Uterine smooth muscle cell (primary cell): ENCODE data around the gene EPO. TPM values are rescaled to one million over a fixed set of nuclear protein-coding genes. Genes with fewer than 3 reads are reported as not detected.

Source experiments
- total RNA-seq: library from RNA; depleted of rRNA; stranded (reverse); fragments of >200 nt; gene quantifications from 2 replicates; pipeline ENCODE4 v1.2.3, GENCODE V29; 2014

Gene EPO
- not detected in 2 replicates for total RNA-seq

DNA sequence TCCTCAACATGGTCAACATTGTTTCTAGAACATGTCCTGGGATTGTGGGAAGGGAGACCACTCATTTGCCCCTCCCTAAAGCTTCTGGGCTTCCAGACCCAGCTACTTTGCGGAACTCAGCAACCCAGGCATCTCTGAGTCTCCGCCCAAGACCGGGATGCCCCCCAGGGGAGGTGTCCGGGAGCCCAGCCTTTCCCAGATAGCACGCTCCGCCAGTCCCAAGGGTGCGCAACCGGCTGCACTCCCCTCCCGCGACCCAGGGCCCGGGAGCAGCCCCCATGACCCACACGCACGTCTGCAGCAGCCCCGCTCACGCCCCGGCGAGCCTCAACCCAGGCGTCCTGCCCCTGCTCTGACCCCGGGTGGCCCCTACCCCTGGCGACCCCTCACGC, at the start of gene EPO:
Gene EPO (plus strand): TSS at position 190 of the 392 bp plus-strand sequence. CDS start 513 bp downstream, outside the sequence.

DNA sequence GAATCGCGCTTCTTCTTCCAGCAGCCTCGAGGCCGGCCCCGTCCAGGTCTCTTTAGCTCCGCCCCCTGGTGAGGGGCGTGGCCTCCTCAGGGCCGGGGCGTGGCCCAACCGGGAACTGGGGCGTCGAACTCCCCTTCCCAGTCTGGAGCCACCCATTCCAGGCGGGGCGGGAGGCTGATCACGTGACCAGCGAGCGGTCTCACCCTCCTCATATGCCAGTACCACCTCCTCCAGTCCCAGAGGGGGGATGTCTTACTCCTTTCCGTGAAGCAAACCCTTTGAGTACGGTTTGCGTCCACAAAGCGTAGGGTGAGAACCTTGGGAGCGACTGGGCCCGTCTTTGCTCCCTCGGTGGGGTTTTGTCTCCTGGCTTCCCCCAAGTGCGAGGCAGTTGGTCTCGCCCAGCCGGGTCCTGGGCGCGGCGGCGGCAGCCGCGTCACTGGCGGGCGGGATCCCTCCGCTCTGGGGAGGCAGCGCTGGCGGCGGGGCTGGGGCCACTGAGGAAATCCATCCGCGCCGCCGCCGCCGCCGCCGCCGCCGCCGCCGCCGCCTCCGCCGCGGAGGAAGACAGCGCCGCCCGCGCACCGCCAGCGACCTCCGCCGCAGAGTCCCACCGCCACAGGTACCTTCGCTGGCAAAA, 46.8 kb upstream of the EPO start, which contains the start of gene GNB2:
Gene GNB2 (plus strand): TSS at position 439 of the 640 bp plus-strand sequence. CDS start 2,526 bp downstream, outside the sequence.

DNA sequence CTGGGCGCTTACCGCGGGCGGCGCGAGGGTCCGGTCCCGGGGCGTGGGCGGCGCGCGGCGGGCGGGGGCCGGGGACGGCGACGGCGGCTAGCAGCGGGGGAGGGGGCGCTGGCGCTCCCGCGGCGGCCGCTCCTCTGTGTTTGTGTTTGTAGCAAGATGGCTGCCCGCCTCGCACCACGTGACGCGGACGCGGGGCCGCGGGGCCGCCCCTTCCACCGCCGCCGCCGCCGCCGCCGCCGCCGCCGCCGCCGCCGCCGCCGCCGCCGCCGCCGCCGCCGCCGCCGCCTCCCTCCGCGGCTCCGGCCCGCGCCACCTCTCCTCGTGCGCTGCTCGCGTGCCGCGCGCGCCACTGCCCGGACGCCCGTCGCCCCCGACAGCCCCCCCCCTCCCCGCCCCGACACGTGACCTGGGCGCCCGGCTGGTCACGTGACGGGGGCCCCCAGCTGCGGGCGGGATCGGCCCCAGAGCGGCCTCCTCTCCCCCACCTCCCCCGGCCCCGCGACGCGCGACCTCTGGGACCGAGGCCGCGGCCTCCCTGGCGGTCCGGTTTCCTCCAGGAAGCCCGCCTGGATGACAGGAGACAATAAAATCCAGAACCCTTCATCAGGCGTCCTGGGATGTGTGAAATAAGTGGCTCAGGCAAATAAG, 26.0 kb upstream of the EPO start, which contains the start of gene GIGYF1:
Gene GIGYF1 (minus strand): TSS at position 153 of the 648 bp plus-strand sequence. CDS start 6,012 bp downstream, outside the sequence.

DNA sequence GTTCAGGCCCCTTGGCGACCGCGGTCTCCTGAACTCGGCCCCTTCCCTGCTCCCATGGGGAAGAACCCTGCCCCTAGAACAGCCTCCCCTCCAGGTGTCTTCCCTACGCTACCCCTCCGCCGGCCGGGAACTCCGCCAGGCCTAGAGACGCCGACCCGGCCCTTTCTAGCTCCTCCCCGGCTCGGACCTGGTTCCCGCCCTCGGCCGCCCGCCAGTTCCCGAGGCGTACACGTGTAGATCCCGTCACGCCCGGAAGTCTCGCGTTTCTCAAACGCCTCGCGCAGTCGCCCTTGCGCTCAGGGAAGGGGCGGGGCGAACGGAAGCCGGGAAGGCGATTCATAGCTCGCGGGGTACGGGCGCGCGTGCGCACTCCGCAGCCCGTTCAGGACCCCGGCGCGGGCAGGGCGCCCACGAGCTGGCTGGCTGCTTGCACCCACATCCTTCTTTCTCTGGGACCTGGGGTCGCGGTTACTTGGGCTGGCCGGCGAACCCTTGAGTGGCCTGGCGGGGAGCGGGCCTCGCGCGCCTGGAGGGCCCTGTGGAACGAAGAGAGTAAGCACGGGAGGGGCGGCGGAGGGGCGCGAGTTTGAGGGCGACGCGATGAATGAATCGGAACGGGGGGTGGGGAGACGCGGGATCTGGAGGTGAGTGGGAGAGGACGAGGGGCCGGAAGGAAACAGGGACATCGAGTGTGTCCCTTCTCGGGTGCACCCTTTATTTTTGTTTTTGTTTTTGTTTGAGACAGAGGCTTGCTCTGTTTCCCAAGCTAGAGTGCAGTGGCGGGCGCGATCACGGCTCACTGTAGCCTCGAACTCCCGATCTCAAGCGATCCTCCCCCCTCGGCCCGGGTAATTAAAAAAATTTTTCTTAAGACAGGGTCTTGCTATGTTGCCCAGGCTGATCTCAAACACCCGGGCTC, 14.3 kb upstream of the EPO start, which contains the start of gene POP7:
Gene POP7 (plus strand): TSS at position 369 of the 919 bp plus-strand sequence. CDS start 710 bp downstream, outside the sequence.

Other genes with a start within 250 kb of the EPO start
- gene TSC22D4, start 241.3 kb upstream of the EPO start, total RNA-seq, result 23.0 and 23.6 TPM in 2 replicates
- 1.2 and 2.5 TPM in 2 replicates for gene NYAP1, start 236.5 kb upstream of the EPO start, total RNA-seq
- gene AGFG2, start 181.3 kb upstream of the EPO start, total RNA-seq, result 4.4 and 5.1 TPM in 2 replicates
- gene SAP25, start 146.6 kb upstream of the EPO start, total RNA-seq, result not detected in 2 replicates
- 17.7 and 21.7 TPM in 2 replicates for gene LRCH4, start 134.3 kb upstream of the EPO start, total RNA-seq
- 0.55 and 1.4 TPM in 2 replicates for gene FBXO24, start 134.1 kb upstream of the EPO start, total RNA-seq
- gene PCOLCE, start 118.1 kb upstream of the EPO start, total RNA-seq, result 79.7 and 107 TPM in 2 replicates
- gene MOSPD3, start 107.9 kb upstream of the EPO start, total RNA-seq, result 3.5 and 5.6 TPM in 2 replicates
- 0.33 and 0.37 TPM in 2 replicates for gene TFR2, start 78.9 kb upstream of the EPO start, total RNA-seq
- gene ACTL6B, start 64.0 kb upstream of the EPO start, total RNA-seq, result not detected in 2 replicates
- 64.2 and 93.7 TPM in 2 replicates for gene GNB2, start 46.7 kb upstream of the EPO start, total RNA-seq
- gene GIGYF1, start 26.2 kb upstream of the EPO start, total RNA-seq, result 23.5 and 32.0 TPM in 2 replicates
- 33.4 and 51.5 TPM in 2 replicates for gene POP7, start 14.3 kb upstream of the EPO start, total RNA-seq
- gene ZAN, start 13.1 kb downstream of the EPO start, total RNA-seq, result not detected in 2 replicates
- gene EPHB4, start 107.1 kb downstream of the EPO start, total RNA-seq, result 37.1 and 46.9 TPM in 2 replicates
- 10.8 and 13.5 TPM in 2 replicates for gene SLC12A9, start 132.2 kb downstream of the EPO start, total RNA-seq
- 77.8 and 79.7 TPM in 2 replicates for gene TRIP6, start 146.9 kb downstream of the EPO start, total RNA-seq
- gene SRRT, start 154.6 kb downstream of the EPO start, total RNA-seq, result 37.2 and 60.2 TPM in 2 replicates
- 7.2 and 9.9 TPM in 2 replicates for gene UFSP1, start 169.2 kb downstream of the EPO start, total RNA-seq
- gene ACHE, start 175.4 kb downstream of the EPO start, total RNA-seq, result 0.25 TPM in 1 of 2 replicates, not detected in the other
- under 0.01 TPM in 1 of 2 replicates, not detected in the other for gene MUC3A, start 229.1 kb downstream of the EPO start, total RNA-seq
- 0.37 and 0.44 TPM in 2 replicates for gene MUC12, start 249.1 kb downstream of the EPO start, total RNA-seq